ENCODE measurements around the gene TSEN2. TPM values are rescaled to one million over a fixed set of nuclear protein-coding genes. Genes with fewer than 3 reads are reported as not detected.

TSEN2 gene
- total RNA-seq, 4 donors from 2014 or later: 8.1 to 39.9 (median 32.6) TPM

DNA sequence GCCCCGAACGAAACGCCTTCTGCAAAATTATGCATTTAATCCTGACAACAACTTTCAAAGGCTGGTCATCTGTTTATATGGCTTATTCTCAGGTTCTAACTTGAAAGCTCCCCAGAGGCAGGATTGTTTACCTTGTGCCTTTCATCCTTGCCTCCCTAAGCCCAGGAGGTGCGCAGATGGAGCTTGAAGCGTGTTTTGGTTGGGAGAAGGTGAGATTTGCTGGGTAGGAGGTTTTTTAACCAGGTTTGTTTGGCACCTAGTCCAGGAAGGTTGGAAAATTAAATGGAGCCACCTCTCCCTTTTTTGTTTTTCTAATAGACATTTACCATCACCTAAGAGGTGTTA is 675 bp downstream of the TSEN2 start:
- H3K9me3 ChIP-seq: no peaks in the 10 kb centered on the region
- H3K27ac ChIP-seq: peak overlapping the region in 3 of 4 donors; percentile 48 to 84 (median 71)
- no peaks in the 10 kb centered on the region for H3K27me3 ChIP-seq
- peaks cover 0 to 34% (median 7%) of the 10 kb centered on the region in 4 donors for H3K4me1 ChIP-seq
- no peak for DNase-seq
- TF ChIP-seq, protein P1, sequence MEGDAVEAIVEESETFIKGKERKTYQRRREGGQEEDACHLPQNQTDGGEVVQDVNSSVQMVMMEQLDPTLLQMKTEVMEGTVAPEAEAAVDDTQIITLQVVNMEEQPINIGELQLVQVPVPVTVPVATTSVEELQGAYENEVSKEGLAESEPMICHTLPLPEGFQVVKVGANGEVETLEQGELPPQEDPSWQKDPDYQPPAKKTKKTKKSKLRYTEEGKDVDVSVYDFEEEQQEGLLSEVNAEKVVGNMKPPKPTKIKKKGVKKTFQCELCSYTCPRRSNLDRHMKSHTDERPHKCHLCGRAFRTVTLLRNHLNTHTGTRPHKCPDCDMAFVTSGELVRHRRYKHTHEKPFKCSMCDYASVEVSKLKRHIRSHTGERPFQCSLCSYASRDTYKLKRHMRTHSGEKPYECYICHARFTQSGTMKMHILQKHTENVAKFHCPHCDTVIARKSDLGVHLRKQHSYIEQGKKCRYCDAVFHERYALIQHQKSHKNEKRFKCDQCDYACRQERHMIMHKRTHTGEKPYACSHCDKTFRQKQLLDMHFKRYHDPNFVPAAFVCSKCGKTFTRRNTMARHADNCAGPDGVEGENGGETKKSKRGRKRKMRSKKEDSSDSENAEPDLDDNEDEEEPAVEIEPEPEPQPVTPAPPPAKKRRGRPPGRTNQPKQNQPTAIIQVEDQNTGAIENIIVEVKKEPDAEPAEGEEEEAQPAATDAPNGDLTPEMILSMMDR (IDR thresholded peaks at IDR 0.05): no peak
- no peak for TF ChIP-seq POLR2A (IDR thresholded peaks at IDR 0.05)
- peak overlapping the region; percentile 57 to 73 (median 61) for H3K4me3 ChIP-seq
- H3K36me3 ChIP-seq: no peaks in the 10 kb centered on the region

DNA sequence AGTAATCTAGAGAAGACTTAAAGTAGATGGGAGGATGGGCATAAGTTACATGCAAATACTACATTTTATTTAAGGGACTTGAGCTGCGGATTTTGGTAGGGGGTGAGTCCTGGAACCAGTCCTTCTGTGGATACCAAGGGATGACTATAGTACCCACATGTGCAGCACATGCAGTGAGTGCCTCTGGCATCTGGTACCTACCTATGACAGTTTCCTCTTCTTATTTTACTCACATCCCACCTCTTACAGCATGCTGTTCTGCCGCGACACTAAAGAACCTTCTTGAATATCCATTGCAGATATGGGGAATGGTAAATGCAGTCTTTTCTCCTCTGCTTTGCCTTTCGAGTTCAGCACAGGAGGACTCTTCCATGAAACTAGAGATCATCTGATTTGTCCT is 1.7 kb downstream of the TSEN2 start:
- Histone ChIP-seq H3K4me3 (no peak overlapping the region), H3K27me3 (no peaks in the 10 kb centered on the region), H3K9me3 (no peaks in the 10 kb centered on the region), H3K27ac (no peak overlapping the region), H3K4me1 (peaks cover 0 to 34% (median 7%) of the 10 kb centered on the region in 4 donors), H3K36me3 (no peaks in the 10 kb centered on the region)
- no peak for DNase-seq
- no peak for TF ChIP-seq POLR2A (IDR thresholded peaks at IDR 0.05)
- TF ChIP-seq, protein P1 (IDR thresholded peaks at IDR 0.05): no peak

DNA sequence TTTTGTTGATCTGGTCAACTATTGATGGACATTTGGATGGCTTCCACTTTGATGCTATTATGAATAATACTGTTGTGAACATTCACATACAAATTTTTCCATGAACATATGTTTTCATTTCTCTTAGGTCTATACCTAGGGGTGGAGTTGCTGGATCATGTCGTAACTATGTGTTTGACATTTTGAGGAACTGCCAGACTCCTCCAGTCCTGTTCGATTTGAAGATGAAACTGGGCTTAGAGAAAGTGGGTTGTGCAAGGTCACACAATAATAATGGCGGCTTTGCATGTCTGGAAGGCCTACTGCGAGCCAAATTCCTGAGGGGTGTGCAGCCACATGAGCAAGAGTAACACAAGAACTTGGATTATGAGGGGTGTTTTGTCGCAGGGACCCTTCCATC is 2.6 kb downstream of the TSEN2 start:
- Histone ChIP-seq H3K27ac (no peak overlapping the region), H3K4me1 (peaks cover 0 to 34% (median 7%) of the 10 kb centered on the region in 4 donors), H3K36me3 (no peaks in the 10 kb centered on the region), H3K27me3 (no peaks in the 10 kb centered on the region), H3K4me3 (no peak overlapping the region), H3K9me3 (no peaks in the 10 kb centered on the region)
- DNase-seq: no peak
- TF ChIP-seq, protein P1 (IDR thresholded peaks at IDR 0.05): no peak
- no peak for TF ChIP-seq POLR2A (IDR thresholded peaks at IDR 0.05)

DNA sequence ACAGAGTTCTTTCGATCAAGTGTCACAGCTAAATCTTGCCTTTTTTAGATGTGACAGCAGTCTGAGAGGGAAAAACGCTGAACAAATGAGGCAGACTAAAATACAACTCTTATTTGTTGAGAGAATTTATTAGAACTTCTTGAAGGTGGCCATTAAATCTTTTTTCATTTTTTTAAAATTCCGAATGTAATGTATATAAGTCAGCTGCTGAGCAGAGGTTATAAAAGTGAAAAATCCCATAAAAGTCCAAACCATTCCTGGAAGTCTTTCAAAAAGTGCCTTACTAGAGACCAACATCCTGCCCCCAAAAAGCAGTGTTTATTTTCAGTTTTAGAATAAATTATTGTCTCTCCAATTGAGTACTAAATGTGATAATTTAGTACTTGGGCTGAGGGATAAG is 3.1 kb downstream of the TSEN2 start:
- Histone ChIP-seq H3K4me1 (peaks cover 0 to 30% (median 7%) of the 10 kb centered on the region in 4 donors), H3K27me3 (no peaks in the 10 kb centered on the region), H3K36me3 (no peaks in the 10 kb centered on the region), H3K9me3 (no peaks in the 10 kb centered on the region), H3K4me3 (no peak overlapping the region), H3K27ac (no peak overlapping the region)
- no peak for DNase-seq
- TF ChIP-seq, protein P1 (IDR thresholded peaks at IDR 0.05): no peak
- no peak for TF ChIP-seq POLR2A (IDR thresholded peaks at IDR 0.05)

DNA sequence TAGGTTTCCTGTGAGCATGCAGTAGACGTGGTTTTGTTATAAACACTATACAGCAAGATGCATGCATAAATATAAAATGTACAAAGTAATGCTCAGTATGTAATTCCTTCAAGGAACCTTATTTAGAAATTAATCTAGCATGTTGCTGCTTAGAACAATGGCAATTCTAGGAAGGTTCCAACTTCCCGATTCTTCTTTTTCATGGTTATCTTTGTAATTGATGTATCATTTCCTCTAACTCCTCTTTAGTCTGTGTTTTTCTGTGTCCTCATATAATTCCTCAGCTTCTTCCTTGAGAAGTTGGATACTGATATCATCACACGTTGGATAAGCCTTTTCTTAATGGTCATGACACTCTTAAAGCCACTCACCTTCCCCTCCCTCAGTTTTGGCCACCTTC is 3.5 kb downstream of the TSEN2 start:
- no peak overlapping the region for H3K4me3 ChIP-seq
- H3K27me3 ChIP-seq: no peaks in the 10 kb centered on the region
- H3K9me3 ChIP-seq: no peaks in the 10 kb centered on the region
- H3K36me3 ChIP-seq: no peaks in the 10 kb centered on the region
- DNase-seq: no peak
- no peak overlapping the region for H3K27ac ChIP-seq
- TF ChIP-seq, protein P1 (IDR thresholded peaks at IDR 0.05): no peak
- no peak for TF ChIP-seq POLR2A (IDR thresholded peaks at IDR 0.05)
- peaks cover 0 to 25% (median 7%) of the 10 kb centered on the region in 4 donors for H3K4me1 ChIP-seq

DNA sequence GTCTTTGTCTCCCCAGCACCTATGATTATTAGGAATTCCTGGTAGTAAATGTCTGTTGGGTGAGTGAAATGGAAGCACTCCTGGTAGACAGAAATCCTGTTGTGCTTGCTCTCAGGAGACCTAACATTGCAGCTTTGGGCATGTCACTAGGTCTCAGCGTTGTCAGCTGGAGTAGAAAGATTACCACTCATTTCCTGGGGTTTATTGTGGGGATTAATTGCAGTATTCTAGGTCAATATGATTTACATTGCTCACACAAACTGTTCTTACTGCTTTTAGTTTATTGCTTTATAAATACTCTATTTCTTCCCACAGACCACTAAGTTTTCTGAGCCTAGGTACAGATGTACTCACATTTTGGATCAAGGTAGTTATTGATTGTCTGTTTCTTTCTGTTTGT is 5.1 kb downstream of the TSEN2 start:
- no peak overlapping the region for H3K4me3 ChIP-seq
- H3K27me3 ChIP-seq: no peaks in the 10 kb centered on the region
- H3K9me3 ChIP-seq: no peaks in the 10 kb centered on the region
- no peak overlapping the region for H3K27ac ChIP-seq
- peaks cover 0 to 13% (median 3%) of the 10 kb centered on the region in 4 donors for H3K4me1 ChIP-seq
- no peak for DNase-seq
- TF ChIP-seq, protein P1 (IDR thresholded peaks at IDR 0.05): no peak
- no peak for TF ChIP-seq POLR2A (IDR thresholded peaks at IDR 0.05)
- H3K36me3 ChIP-seq: no peaks in the 10 kb centered on the region
